Body of pancreas (tissue), 4 donors: ENCODE measurements around the gene SLC22A23.

Experiments used
- CTCF ChIP-seq, 7 experiments: fragments of 450-650 bp in 4 of 7; fragments of 200-600 bp in 3 of 7; sonication (generic) in 3 of 7; IDR thresholded peaks; one replicate each; pipeline ENCODE4 v1.5.1; 2016 to 2019; ENCODE audit warnings: antibody characterized with exemption in 7 of 7
- POLR2A ChIP-seq, 3 donors: fragments of 450-650 bp; IDR thresholded peaks; one replicate each; pipeline ENCODE4 v1.6.1; 2016; ENCODE audit warnings: antibody characterized with exemption in 3 of 3, mild to moderate bottlenecking in 2 of 3

GRCh38 chr6:3379482-3380060 lies 77.3 kb downstream of the SLC22A23 start:
- no peak for TF ChIP-seq POLR2A (IDR thresholded peaks at IDR 0.05)
- TF ChIP-seq CTCF (IDR thresholded peaks at IDR 0.05) = no peak
